ENCODE data around the gene PBXIP1. TPM values are rescaled to one million over a fixed set of nuclear protein-coding genes. Genes with fewer than 3 reads are reported as not detected.

The PBXIP1 gene
- polyA plus RNA-seq, 12 donors, result 74.1 to 186 (median 153) TPM; not detected in 1

GRCh38 chr1:154901591-154901990, 54.3 kb downstream of the PBXIP1 start:
- no peak for DNase-seq

- no peak for DNase-seq
Measured at GRCh38 chr1:154899041-154899440, 56.9 kb downstream of the PBXIP1 start.

GRCh38 chr1:154896771-154897286, 59.1 kb downstream of the PBXIP1 start:
- no peak for DNase-seq

- DNase-seq, result no peak
Measured at GRCh38 chr1:154895798-154896197, 60.1 kb downstream of the PBXIP1 start.

Other genes with a start within 250 kb of the PBXIP1 start
- gene KCNN3, start 85.8 kb downstream of the PBXIP1 start, polyA plus RNA-seq (ENCODE audit: insufficient read length in 12 of 12), result 10 to 100 TPM in 5 of 12 donors, 1 to 10 TPM in 6, not detected in 1; 5.8 to 12.8 (median 9.5) TPM
- 10 to 100 TPM in 11 of 12 donors, not detected in 1; 20.1 to 28.8 (median 26.1) TPM for gene PMVK, start 19.4 kb downstream of the PBXIP1 start, polyA plus RNA-seq (ENCODE audit: insufficient read length in 12 of 12)
- gene PYGO2, start 5.7 kb upstream of the PBXIP1 start, polyA plus RNA-seq (ENCODE audit: insufficient read length in 12 of 12), result 10 to 100 TPM in 11 of 12 donors, not detected in 1; 21.7 to 39.5 (median 28.7) TPM
- 100 to 1,000 TPM in 1 of 12 donors, 10 to 100 TPM in 10, not detected in 1; 66.6 to 136 (median 92.4) TPM for gene SHC1, start 14.6 kb upstream of the PBXIP1 start, polyA plus RNA-seq (ENCODE audit: insufficient read length in 12 of 12)
- 10 to 100 TPM in 11 of 12 donors, not detected in 1; 44.1 to 77.4 (median 65.4) TPM for gene CKS1B, start 18.6 kb upstream of the PBXIP1 start, polyA plus RNA-seq (ENCODE audit: insufficient read length in 12 of 12)
- 10 to 100 TPM in 11 of 12 donors, not detected in 1; 13.1 to 23.6 (median 19.7) TPM for gene FLAD1, start 27.2 kb upstream of the PBXIP1 start, polyA plus RNA-seq (ENCODE audit: insufficient read length in 12 of 12)
- gene LENEP, start 37.5 kb upstream of the PBXIP1 start, polyA plus RNA-seq (ENCODE audit: insufficient read length in 12 of 12), result under 1 TPM in 1 of 12 donors, not detected in 11; 0.49 TPM
- 10 to 100 TPM in 4 of 12 donors, 1 to 10 TPM in 7, not detected in 1; 3.9 to 32.4 (median 8.5) TPM for gene ZBTB7B, start 46.7 kb upstream of the PBXIP1 start, polyA plus RNA-seq (ENCODE audit: insufficient read length in 12 of 12)
- gene DCST2, start 77.7 kb upstream of the PBXIP1 start, polyA plus RNA-seq (ENCODE audit: insufficient read length in 12 of 12), result 1 to 10 TPM in 3 of 12 donors, under 1 TPM in 7, not detected in 2; 0.34 to 1.6 (median 0.57) TPM
- gene DCST1, start 77.7 kb upstream of the PBXIP1 start, polyA plus RNA-seq (ENCODE audit: insufficient read length in 12 of 12), result under 1 TPM in 8 of 12 donors, not detected in 4; 0.16 to 0.29 (median 0.24) TPM
- 100 to 1,000 TPM in 1 of 12 donors, 10 to 100 TPM in 10, not detected in 1; 47.2 to 143 (median 56.3) TPM for gene ADAM15, start 95.2 kb upstream of the PBXIP1 start, polyA plus RNA-seq (ENCODE audit: insufficient read length in 12 of 12)
- 10 to 100 TPM in 3 of 12 donors, 1 to 10 TPM in 8, not detected in 1; 4.7 to 12.1 (median 6.5) TPM for gene EFNA4, start 107.6 kb upstream of the PBXIP1 start, polyA plus RNA-seq (ENCODE audit: insufficient read length in 12 of 12)
- gene EFNA3, start 122.7 kb upstream of the PBXIP1 start, polyA plus RNA-seq (ENCODE audit: insufficient read length in 12 of 12), result 10 to 100 TPM in 1 of 12 donors, 1 to 10 TPM in 9, not detected in 2; 1.3 to 11.7 (median 2.1) TPM
- gene EFNA1, start 171.8 kb upstream of the PBXIP1 start, polyA plus RNA-seq (ENCODE audit: insufficient read length in 12 of 12), result 10 to 100 TPM in 11 of 12 donors, not detected in 1; 19.3 to 35.9 (median 23.3) TPM
- gene SLC50A1, start 179.8 kb upstream of the PBXIP1 start, polyA plus RNA-seq (ENCODE audit: insufficient read length in 12 of 12), result 10 to 100 TPM in 11 of 12 donors, not detected in 1; 18.5 to 27.5 (median 23.4) TPM
- 10 to 100 TPM in 10 of 12 donors, not detected in 2; 13.2 to 24.3 (median 17.5) TPM for gene DPM3, start 184.4 kb upstream of the PBXIP1 start, polyA plus RNA-seq (ENCODE audit: insufficient read length in 12 of 12)
- gene KRTCAP2, start 217.2 kb upstream of the PBXIP1 start, polyA plus RNA-seq (ENCODE audit: insufficient read length in 12 of 12), result 100 to 1,000 TPM in 5 of 12 donors, 10 to 100 TPM in 6, not detected in 1; 59.2 to 147 (median 99.7) TPM
- 1 to 10 TPM in 2 of 12 donors, under 1 TPM in 9, not detected in 1; 0.35 to 5.8 (median 0.56) TPM for gene TRIM46, start 217.8 kb upstream of the PBXIP1 start, polyA plus RNA-seq (ENCODE audit: insufficient read length in 12 of 12)

Measured in muscle of arm (tissue), 12 donors.